Neural progenitor cell (in vitro differentiated cells): ENCODE results near the gene LRBA. TPM values are rescaled to one million over a fixed set of nuclear protein-coding genes. Genes with fewer than 3 reads are reported as not detected.

Experiments used
- DNase-seq: peaks from one replicate; pipeline ENCODE4 v3.0.0-alpha.2; 2016; ENCODE audit warnings: low spot score
- H2AFZ ChIP-seq: fragments of 200-600 bp; sonication (generic); replicated peaks from 2 replicates; pipeline ENCODE4 v1.6.1; 2016; ENCODE audit warnings: antibody characterized with exemption
- H3F3A ChIP-seq: fragments of 200-600 bp; sonication (generic); 2 replicates; pipeline ENCODE4 v1.6.1; 2016; ENCODE audit warnings: antibody characterized with exemption, low read depth
- H3K27ac ChIP-seq: fragments of 200-600 bp; sonication (generic); 2 replicates; pipeline ENCODE4 v1.5.1; 2016; ENCODE audit warnings: mild to moderate bottlenecking
- H3K27me3 ChIP-seq: fragments of 200-600 bp; sonication (generic); 2 replicates; pipeline ENCODE4 v1.6.1; 2016; ENCODE audit warnings: mild to moderate bottlenecking, moderate library complexity
- H3K36me3 ChIP-seq: fragments of 200-600 bp; sonication (generic); 2 replicates; pipeline ENCODE4 v1.5.1; 2016
- H3K4me1 ChIP-seq: fragments of 200-600 bp; sonication (generic); 2 replicates; pipeline ENCODE4 v1.6.1; 2016; ENCODE audit warnings: mixed run types
- H3K4me2 ChIP-seq: fragments of 200-600 bp; sonication (generic); 2 replicates; pipeline ENCODE4 v1.6.1; 2016
- H3K4me3 ChIP-seq: fragments of 200-600 bp; sonication (generic); 2 replicates; pipeline ENCODE4 v1.5.1; 2016
- H3K79me2 ChIP-seq: fragments of 200-600 bp; sonication (generic); 2 replicates; pipeline ENCODE4 v1.6.1; 2016; ENCODE audit warnings: low read depth
- H3K9ac ChIP-seq: fragments of 200-600 bp; sonication (generic); 2 replicates; pipeline ENCODE4 v1.6.1; 2016
- H3K9me3 ChIP-seq: fragments of 200-600 bp; sonication (generic); 2 replicates; pipeline ENCODE4 v1.5.1; 2016; ENCODE audit warnings: low read depth
- H4K20me1 ChIP-seq: fragments of 200-600 bp; sonication (generic); 2 replicates; pipeline ENCODE4 v1.6.1; 2016; ENCODE audit warnings: low read depth
- H3K27ac Mint-ChIP-seq: 3 replicates; pipeline ENCODE4 v1.8.0; 2021; ENCODE audit warnings: mixed read lengths
- H3K27me3 Mint-ChIP-seq: 2 replicates; pipeline ENCODE4 v1.8.0; 2022; ENCODE audit warnings: low read depth, mild to moderate bottlenecking, inconsistent platforms, moderate library complexity, mixed read lengths; ENCODE audit not compliant: insufficient read depth
- H3K36me3 Mint-ChIP-seq: 3 replicates; pipeline ENCODE4 v1.8.0; 2021; ENCODE audit warnings: mixed read lengths
- H3K4me1 Mint-ChIP-seq: 3 replicates; pipeline ENCODE4 v1.8.0; 2021; ENCODE audit warnings: mixed read lengths
- H3K4me3 Mint-ChIP-seq: 3 replicates; pipeline ENCODE4 v1.8.0; 2021; ENCODE audit warnings: mild to moderate bottlenecking, moderate library complexity, mixed read lengths
- H3K9me3 Mint-ChIP-seq: 3 replicates; pipeline ENCODE4 v1.8.0; 2020; ENCODE audit warnings: mixed read lengths
- EZH2 ChIP-seq: fragments of 200-600 bp; sonication (generic); IDR thresholded peaks from 2 replicates; pipeline ENCODE4 v1.6.1; 2017; ENCODE audit warnings: antibody characterized with exemption, mild to moderate bottlenecking, moderate library complexity
- EZH2phosphoT487 ChIP-seq: fragments of 200-600 bp; sonication (generic); IDR thresholded peaks from 2 replicates; pipeline ENCODE4 v1.6.1; 2017; ENCODE audit warnings: antibody characterized with exemption
- total RNA-seq: library from RNA; depleted of rRNA; stranded (reverse); fragments of >200 nt; gene quantifications from 2 replicates; pipeline ENCODE4 v1.2.3, GENCODE V29; 2015; ENCODE audit warnings: low replicate concordance
- TF ChIP-seq, protein P1 (sequence below): fragments of 200-600 bp; sonication (generic); IDR thresholded peaks from 2 replicates; pipeline ENCODE4 v1.5.1; 2017; ENCODE audit warnings: antibody characterized with exemption, mild to moderate bottlenecking

Gene LRBA
- total RNA-seq, 1 donor from 2014 or later = 111 TPM

GRCh38 chr4:150647008-150647407 lies 368.1 kb downstream of the LRBA start:
- Histone ChIP-seq H3K9ac (no peak overlapping the region), H3K27me3 (no peaks in the 10 kb centered on the region), H3K79me2 (no peaks in the 10 kb centered on the region), H3K4me2 (no peak overlapping the region), H3K9me3 (no peaks in the 10 kb centered on the region), H3K4me3 (no peak overlapping the region), H3K36me3 (no peaks in the 10 kb centered on the region), H4K20me1 (no peaks in the 10 kb centered on the region), H2AFZ (no peak overlapping the region), H3K27ac (no peak overlapping the region), H3K4me1 (no peaks in the 10 kb centered on the region), H3F3A (no peaks in the 10 kb centered on the region)
- H3K9me3 Mint-ChIP-seq = no peaks in the 10 kb centered on the region
- H3K4me1 Mint-ChIP-seq = no peaks in the 10 kb centered on the region
- no peak for DNase-seq
- H3K36me3 Mint-ChIP-seq = no peaks in the 10 kb centered on the region
- TF ChIP-seq, protein P1, sequence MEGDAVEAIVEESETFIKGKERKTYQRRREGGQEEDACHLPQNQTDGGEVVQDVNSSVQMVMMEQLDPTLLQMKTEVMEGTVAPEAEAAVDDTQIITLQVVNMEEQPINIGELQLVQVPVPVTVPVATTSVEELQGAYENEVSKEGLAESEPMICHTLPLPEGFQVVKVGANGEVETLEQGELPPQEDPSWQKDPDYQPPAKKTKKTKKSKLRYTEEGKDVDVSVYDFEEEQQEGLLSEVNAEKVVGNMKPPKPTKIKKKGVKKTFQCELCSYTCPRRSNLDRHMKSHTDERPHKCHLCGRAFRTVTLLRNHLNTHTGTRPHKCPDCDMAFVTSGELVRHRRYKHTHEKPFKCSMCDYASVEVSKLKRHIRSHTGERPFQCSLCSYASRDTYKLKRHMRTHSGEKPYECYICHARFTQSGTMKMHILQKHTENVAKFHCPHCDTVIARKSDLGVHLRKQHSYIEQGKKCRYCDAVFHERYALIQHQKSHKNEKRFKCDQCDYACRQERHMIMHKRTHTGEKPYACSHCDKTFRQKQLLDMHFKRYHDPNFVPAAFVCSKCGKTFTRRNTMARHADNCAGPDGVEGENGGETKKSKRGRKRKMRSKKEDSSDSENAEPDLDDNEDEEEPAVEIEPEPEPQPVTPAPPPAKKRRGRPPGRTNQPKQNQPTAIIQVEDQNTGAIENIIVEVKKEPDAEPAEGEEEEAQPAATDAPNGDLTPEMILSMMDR = no peak
- TF ChIP-seq EZH2phosphoT487 = no peak
- no peak overlapping the region for H3K4me3 Mint-ChIP-seq
- no peaks in the 10 kb centered on the region for H3K27me3 Mint-ChIP-seq
- no peak overlapping the region for H3K27ac Mint-ChIP-seq

DNA sequence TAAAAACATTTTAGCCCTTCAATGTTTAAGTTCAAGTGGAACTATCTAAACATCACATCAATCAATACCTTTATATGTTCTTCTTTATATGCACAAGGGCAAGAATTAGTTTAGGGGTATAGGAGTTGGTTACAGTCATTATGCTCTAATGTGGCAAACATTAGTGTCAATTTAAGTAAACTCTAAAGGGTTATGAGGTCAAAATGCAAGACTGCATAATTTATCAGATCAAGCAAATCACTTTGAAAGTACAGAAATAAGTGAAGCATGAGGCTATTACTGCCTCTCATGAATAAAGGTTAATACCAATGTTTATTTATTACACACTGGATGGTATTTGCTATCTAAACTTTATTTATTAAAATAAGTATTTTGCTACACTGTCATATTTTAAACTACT lies 373.5 kb downstream of the LRBA start:
- no peak overlapping the region for H2AFZ ChIP-seq
- no peaks in the 10 kb centered on the region for H3K36me3 ChIP-seq
- H3K9me3 ChIP-seq = no peaks in the 10 kb centered on the region
- Mint-ChIP-seq H3K36me3 (no peaks in the 10 kb centered on the region), H3K4me1 (no peaks in the 10 kb centered on the region), H3K27ac (no peak overlapping the region), H3K4me3 (no peak overlapping the region), H3K27me3 (no peaks in the 10 kb centered on the region), H3K9me3 (no peaks in the 10 kb centered on the region)
- H3K4me3 ChIP-seq = no peak overlapping the region
- DNase-seq = no peak
- H3F3A ChIP-seq = no peaks in the 10 kb centered on the region
- H4K20me1 ChIP-seq = no peaks in the 10 kb centered on the region
- no peaks in the 10 kb centered on the region for H3K4me1 ChIP-seq
- no peak overlapping the region for H3K27ac ChIP-seq
- H3K9ac ChIP-seq = no peak overlapping the region
- H3K27me3 ChIP-seq = no peaks in the 10 kb centered on the region
- H3K4me2 ChIP-seq = no peak overlapping the region
- H3K79me2 ChIP-seq = no peaks in the 10 kb centered on the region
- TF ChIP-seq EZH2phosphoT487 (no peak), EZH2 (no peak)
- TF ChIP-seq, protein P1 = no peak

DNA sequence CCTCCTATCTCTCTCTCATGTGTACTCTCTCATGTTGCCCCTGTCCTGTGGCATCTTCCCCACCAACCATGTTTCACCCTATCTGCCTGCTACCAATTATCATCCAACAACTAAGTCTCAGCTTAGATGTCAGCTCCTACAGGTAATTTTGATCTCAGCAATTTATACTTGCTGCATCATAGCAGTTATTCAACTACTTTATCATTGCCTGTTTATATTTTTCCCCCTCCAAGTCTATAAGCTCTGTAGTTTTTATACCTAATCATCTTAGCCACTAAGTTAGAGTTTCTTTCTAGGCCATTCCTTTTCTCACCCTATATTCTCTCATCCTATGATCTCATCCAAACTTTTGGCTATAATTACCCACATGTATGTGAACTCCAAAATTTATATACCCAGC lies 382.4 kb downstream of the LRBA start:
- Histone ChIP-seq H3K27ac (no peak overlapping the region), H3K36me3 (no peaks in the 10 kb centered on the region), H3K4me1 (no peaks in the 10 kb centered on the region), H3K79me2 (no peaks in the 10 kb centered on the region), H4K20me1 (no peaks in the 10 kb centered on the region), H3K4me3 (no peak overlapping the region), H3K9ac (no peak overlapping the region), H3K27me3 (no peaks in the 10 kb centered on the region), H3K4me2 (no peak overlapping the region), H2AFZ (no peak overlapping the region), H3F3A (no peaks in the 10 kb centered on the region), H3K9me3 (no peaks in the 10 kb centered on the region)
- Mint-ChIP-seq H3K4me3 (no peak overlapping the region), H3K27me3 (no peaks in the 10 kb centered on the region), H3K4me1 (no peaks in the 10 kb centered on the region), H3K36me3 (peaks cover 2% of the 10 kb centered on the region), H3K27ac (no peak overlapping the region), H3K9me3 (peaks cover 5% of the 10 kb centered on the region)
- no peak for DNase-seq
- no peak for TF ChIP-seq EZH2phosphoT487
- no peak for TF ChIP-seq EZH2
- TF ChIP-seq, protein P1 = no peak

DNA sequence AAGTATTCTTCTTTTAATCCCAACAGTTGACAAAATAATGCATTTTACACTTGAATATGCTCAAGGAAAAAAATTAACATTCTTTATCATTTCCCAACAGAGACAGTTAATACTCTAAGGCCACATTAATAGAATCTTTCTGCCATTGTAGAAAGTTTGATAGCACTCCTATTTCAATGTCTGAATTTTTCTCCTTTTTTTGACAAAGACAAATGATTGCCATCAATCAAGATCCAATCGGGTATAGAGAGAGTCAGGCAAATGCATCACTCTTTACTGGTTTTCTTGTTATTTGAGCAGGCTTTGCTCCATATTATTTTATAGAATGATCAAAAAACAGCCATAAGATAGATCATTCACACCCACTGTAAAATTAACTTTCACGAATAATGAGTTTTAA lies 387.0 kb downstream of the LRBA start:
- H3K4me1 ChIP-seq = no peaks in the 10 kb centered on the region
- no peak overlapping the region for H2AFZ ChIP-seq
- H3K9me3 ChIP-seq = no peaks in the 10 kb centered on the region
- Mint-ChIP-seq H3K9me3 (peaks cover 5% of the 10 kb centered on the region), H3K27ac (no peak overlapping the region), H3K36me3 (peaks cover 2% of the 10 kb centered on the region), H3K4me3 (no peak overlapping the region), H3K27me3 (no peaks in the 10 kb centered on the region), H3K4me1 (no peaks in the 10 kb centered on the region)
- H3K27ac ChIP-seq = no peak overlapping the region
- H3K36me3 ChIP-seq = no peaks in the 10 kb centered on the region
- no peaks in the 10 kb centered on the region for H3K79me2 ChIP-seq
- no peaks in the 10 kb centered on the region for H4K20me1 ChIP-seq
- H3K27me3 ChIP-seq = no peaks in the 10 kb centered on the region
- no peak overlapping the region for H3K4me2 ChIP-seq
- no peak overlapping the region for H3K4me3 ChIP-seq
- DNase-seq = no peak
- TF ChIP-seq EZH2 (no peak), EZH2phosphoT487 (no peak)
- TF ChIP-seq, protein P1 = no peak
- H3K9ac ChIP-seq = no peak overlapping the region
- H3F3A ChIP-seq = no peaks in the 10 kb centered on the region
